ENCODE results near the gene MALSU1. TPM values are rescaled to one million over a fixed set of nuclear protein-coding genes. Genes with fewer than 3 reads are reported as not detected.

The MALSU1 gene
- total and polyA plus RNA-seq, 2 of the 13 experiments (the other 11 are each of a cell fraction or from before 2014, with no cell fraction given), result 72.0 to 141 TPM

GRCh38 chr7:23336799-23337283 is 37.7 kb downstream of the MALSU1 start (continued):
- TF ChIP-seq, protein P1, sequence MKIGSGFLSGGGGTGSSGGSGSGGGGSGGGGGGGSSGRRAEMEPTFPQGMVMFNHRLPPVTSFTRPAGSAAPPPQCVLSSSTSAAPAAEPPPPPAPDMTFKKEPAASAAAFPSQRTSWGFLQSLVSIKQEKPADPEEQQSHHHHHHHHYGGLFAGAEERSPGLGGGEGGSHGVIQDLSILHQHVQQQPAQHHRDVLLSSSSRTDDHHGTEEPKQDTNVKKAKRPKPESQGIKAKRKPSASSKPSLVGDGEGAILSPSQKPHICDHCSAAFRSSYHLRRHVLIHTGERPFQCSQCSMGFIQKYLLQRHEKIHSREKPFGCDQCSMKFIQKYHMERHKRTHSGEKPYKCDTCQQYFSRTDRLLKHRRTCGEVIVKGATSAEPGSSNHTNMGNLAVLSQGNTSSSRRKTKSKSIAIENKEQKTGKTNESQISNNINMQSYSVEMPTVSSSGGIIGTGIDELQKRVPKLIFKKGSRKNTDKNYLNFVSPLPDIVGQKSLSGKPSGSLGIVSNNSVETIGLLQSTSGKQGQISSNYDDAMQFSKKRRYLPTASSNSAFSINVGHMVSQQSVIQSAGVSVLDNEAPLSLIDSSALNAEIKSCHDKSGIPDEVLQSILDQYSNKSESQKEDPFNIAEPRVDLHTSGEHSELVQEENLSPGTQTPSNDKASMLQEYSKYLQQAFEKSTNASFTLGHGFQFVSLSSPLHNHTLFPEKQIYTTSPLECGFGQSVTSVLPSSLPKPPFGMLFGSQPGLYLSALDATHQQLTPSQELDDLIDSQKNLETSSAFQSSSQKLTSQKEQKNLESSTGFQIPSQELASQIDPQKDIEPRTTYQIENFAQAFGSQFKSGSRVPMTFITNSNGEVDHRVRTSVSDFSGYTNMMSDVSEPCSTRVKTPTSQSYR (CRISPR knock-in tag; IDR thresholded peaks at IDR 0.05; ENCODE audit: borderline replicate concordance), result 0 out of 2 replicates have a peak, but pooled peaks have one; percentile 16
- TF ChIP-seq MAF1 (CRISPR knock-in tag; IDR thresholded peaks at IDR 0.05; ENCODE audit: borderline replicate concordance), result no peak
- TF ChIP-seq, protein P2, sequence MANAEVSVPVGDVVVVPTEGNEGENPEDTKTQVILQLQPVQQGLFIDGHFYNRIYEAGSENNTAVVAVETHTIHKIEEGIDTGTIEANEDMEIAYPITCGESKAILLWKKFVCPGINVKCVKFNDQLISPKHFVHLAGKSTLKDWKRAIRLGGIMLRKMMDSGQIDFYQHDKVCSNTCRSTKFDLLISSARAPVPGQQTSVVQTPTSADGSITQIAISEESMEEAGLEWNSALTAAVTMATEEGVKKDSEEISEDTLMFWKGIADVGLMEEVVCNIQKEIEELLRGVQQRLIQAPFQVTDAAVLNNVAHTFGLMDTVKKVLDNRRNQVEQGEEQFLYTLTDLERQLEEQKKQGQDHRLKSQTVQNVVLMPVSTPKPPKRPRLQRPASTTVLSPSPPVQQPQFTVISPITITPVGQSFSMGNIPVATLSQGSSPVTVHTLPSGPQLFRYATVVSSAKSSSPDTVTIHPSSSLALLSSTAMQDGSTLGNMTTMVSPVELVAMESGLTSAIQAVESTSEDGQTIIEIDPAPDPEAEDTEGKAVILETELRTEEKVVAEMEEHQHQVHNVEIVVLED (CRISPR knock-in tag; IDR thresholded peaks at IDR 0.05; ENCODE audit: borderline replicate concordance), result no peak
- TF ChIP-seq, protein P3, sequence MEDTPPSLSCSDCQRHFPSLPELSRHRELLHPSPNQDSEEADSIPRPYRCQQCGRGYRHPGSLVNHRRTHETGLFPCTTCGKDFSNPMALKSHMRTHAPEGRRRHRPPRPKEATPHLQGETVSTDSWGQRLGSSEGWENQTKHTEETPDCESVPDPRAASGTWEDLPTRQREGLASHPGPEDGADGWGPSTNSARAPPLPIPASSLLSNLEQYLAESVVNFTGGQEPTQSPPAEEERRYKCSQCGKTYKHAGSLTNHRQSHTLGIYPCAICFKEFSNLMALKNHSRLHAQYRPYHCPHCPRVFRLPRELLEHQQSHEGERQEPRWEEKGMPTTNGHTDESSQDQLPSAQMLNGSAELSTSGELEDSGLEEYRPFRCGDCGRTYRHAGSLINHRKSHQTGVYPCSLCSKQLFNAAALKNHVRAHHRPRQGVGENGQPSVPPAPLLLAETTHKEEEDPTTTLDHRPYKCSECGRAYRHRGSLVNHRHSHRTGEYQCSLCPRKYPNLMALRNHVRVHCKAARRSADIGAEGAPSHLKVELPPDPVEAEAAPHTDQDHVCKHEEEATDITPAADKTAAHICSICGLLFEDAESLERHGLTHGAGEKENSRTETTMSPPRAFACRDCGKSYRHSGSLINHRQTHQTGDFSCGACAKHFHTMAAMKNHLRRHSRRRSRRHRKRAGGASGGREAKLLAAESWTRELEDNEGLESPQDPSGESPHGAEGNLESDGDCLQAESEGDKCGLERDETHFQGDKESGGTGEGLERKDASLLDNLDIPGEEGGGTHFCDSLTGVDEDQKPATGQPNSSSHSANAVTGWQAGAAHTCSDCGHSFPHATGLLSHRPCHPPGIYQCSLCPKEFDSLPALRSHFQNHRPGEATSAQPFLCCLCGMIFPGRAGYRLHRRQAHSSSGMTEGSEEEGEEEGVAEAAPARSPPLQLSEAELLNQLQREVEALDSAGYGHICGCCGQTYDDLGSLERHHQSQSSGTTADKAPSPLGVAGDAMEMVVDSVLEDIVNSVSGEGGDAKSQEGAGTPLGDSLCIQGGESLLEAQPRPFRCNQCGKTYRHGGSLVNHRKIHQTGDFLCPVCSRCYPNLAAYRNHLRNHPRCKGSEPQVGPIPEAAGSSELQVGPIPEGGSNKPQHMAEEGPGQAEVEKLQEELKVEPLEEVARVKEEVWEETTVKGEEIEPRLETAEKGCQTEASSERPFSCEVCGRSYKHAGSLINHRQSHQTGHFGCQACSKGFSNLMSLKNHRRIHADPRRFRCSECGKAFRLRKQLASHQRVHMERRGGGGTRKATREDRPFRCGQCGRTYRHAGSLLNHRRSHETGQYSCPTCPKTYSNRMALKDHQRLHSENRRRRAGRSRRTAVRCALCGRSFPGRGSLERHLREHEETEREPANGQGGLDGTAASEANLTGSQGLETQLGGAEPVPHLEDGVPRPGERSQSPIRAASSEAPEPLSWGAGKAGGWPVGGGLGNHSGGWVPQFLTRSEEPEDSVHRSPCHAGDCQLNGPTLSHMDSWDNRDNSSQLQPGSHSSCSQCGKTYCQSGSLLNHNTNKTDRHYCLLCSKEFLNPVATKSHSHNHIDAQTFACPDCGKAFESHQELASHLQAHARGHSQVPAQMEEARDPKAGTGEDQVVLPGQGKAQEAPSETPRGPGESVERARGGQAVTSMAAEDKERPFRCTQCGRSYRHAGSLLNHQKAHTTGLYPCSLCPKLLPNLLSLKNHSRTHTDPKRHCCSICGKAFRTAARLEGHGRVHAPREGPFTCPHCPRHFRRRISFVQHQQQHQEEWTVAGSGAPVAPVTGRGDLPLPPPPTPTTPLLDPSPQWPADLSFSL (CRISPR knock-in tag; IDR thresholded peaks at IDR 0.05), result no peak
- TF ChIP-seq ZFP91 (CRISPR knock-in tag; IDR thresholded peaks at IDR 0.05; ENCODE audit: borderline replicate concordance), result no peak
- TF ChIP-seq ZNF431 (CRISPR knock-in tag; IDR thresholded peaks at IDR 0.05; ENCODE audit: borderline replicate concordance, low read depth), result no peak
- TF ChIP-seq SP5 (CRISPR knock-in tag; IDR thresholded peaks at IDR 0.05; ENCODE audit: borderline replicate concordance, low read depth), result no peak
- no peak for TF ChIP-seq ELF4 (CRISPR knock-in tag; IDR thresholded peaks at IDR 0.05; ENCODE audit: borderline replicate concordance)
- peak; percentile 86 for TF ChIP-seq ZNF12 (CRISPR knock-in tag; IDR thresholded peaks at IDR 0.05)
- TF ChIP-seq, protein P4, sequence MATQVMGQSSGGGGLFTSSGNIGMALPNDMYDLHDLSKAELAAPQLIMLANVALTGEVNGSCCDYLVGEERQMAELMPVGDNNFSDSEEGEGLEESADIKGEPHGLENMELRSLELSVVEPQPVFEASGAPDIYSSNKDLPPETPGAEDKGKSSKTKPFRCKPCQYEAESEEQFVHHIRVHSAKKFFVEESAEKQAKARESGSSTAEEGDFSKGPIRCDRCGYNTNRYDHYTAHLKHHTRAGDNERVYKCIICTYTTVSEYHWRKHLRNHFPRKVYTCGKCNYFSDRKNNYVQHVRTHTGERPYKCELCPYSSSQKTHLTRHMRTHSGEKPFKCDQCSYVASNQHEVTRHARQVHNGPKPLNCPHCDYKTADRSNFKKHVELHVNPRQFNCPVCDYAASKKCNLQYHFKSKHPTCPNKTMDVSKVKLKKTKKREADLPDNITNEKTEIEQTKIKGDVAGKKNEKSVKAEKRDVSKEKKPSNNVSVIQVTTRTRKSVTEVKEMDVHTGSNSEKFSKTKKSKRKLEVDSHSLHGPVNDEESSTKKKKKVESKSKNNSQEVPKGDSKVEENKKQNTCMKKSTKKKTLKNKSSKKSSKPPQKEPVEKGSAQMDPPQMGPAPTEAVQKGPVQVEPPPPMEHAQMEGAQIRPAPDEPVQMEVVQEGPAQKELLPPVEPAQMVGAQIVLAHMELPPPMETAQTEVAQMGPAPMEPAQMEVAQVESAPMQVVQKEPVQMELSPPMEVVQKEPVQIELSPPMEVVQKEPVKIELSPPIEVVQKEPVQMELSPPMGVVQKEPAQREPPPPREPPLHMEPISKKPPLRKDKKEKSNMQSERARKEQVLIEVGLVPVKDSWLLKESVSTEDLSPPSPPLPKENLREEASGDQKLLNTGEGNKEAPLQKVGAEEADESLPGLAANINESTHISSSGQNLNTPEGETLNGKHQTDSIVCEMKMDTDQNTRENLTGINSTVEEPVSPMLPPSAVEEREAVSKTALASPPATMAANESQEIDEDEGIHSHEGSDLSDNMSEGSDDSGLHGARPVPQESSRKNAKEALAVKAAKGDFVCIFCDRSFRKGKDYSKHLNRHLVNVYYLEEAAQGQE (IDR thresholded peaks at IDR 0.05; ENCODE audit: borderline replicate concordance in 1 of 2, low read depth in 1 of 2, low read length in 2 of 2), result no peak
- no peak for TF ChIP-seq ZBTB8A (CRISPR knock-in tag; IDR thresholded peaks at IDR 0.05; ENCODE audit: borderline replicate concordance, low read depth)
